Erythroblast (primary cell): ENCODE data around the gene C3orf52.

Source experiments
- GATA1 ChIP-seq: IDR thresholded peaks from 2 replicates; pipeline ENCODE4 v1.6.1; 2011; ENCODE audit warnings: low read depth, mild to moderate bottlenecking, control low read depth, low read length, moderate library complexity
- POLR2A ChIP-seq: IDR thresholded peaks from 2 replicates; pipeline ENCODE4 v1.6.1; 2011; ENCODE audit warnings: mild to moderate bottlenecking, low read length

- no peak for TF ChIP-seq POLR2A
- no peak for TF ChIP-seq GATA1
These were observed 57.5 kb downstream of the C3orf52 start for GRCh38 chr3:112143689-112144088.
